Measurements from ENCODE around the gene AGPS. TPM values are rescaled to one million over a fixed set of nuclear protein-coding genes. Genes with fewer than 3 reads are reported as not detected.

The AGPS gene
- total RNA-seq, 1 experiment from 2014 or later, result 60.9 TPM

DNA sequence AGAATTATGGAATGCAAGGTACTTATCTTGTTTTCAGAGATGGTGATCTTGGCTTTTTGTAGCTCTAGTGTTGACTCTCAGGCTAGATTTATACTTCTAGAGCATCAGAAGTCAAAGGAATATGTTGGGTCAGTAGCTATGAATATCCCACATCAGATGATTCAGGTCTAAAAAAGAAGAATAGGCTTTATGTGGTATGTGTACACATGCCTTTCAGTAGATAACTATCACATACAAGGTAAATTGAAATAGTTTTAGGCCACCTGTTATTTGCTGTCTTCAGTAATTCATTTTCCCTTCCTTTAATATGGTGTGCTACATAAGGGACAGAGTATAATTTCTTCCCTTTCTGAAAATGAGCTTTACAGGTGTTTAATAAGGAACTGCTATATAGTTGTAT lies 142.4 kb downstream of the AGPS start:
- H3K27me3 ChIP-seq (ENCODE audit: insufficient read depth, low read length), result no peaks in the 10 kb centered on the region
- H2BK5ac ChIP-seq (ENCODE audit: insufficient read length, low read length), result no peak overlapping the region
- no peaks in the 10 kb centered on the region for H3K9me3 ChIP-seq (ENCODE audit: control insufficient read depth, low read depth, low read length)
- no peak overlapping the region for H4K91ac ChIP-seq (ENCODE audit: insufficient read length, low read depth, low read length)
- no peak for DNase-seq
- H3K4me2 ChIP-seq (ENCODE audit: insufficient read depth, insufficient read length, low read length), result no peak overlapping the region
- H3K23ac ChIP-seq (ENCODE audit: insufficient read length, low read depth, low read length), result no peak overlapping the region
- TF ChIP-seq, protein P1, sequence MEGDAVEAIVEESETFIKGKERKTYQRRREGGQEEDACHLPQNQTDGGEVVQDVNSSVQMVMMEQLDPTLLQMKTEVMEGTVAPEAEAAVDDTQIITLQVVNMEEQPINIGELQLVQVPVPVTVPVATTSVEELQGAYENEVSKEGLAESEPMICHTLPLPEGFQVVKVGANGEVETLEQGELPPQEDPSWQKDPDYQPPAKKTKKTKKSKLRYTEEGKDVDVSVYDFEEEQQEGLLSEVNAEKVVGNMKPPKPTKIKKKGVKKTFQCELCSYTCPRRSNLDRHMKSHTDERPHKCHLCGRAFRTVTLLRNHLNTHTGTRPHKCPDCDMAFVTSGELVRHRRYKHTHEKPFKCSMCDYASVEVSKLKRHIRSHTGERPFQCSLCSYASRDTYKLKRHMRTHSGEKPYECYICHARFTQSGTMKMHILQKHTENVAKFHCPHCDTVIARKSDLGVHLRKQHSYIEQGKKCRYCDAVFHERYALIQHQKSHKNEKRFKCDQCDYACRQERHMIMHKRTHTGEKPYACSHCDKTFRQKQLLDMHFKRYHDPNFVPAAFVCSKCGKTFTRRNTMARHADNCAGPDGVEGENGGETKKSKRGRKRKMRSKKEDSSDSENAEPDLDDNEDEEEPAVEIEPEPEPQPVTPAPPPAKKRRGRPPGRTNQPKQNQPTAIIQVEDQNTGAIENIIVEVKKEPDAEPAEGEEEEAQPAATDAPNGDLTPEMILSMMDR (conservative IDR thresholded peaks at IDR 0.05), result no peak
- H2BK20ac ChIP-seq (ENCODE audit: low read depth, low read length, poor library complexity, severe bottlenecking), result no peak overlapping the region
- H3K4me1 ChIP-seq (ENCODE audit: insufficient read depth, low read length), result peaks cover 7% of the 10 kb centered on the region; the same call in 1 of the 2 replicates
- H4K5ac ChIP-seq (ENCODE audit: insufficient read length, low read depth, low read length), result no peak overlapping the region
- no peak overlapping the region for H3K4ac ChIP-seq (ENCODE audit: low read depth, low read length)
- no peak overlapping the region for H2AFZ ChIP-seq (ENCODE audit: low read length)
- no peaks in the 10 kb centered on the region for H4K20me1 ChIP-seq (ENCODE audit: control insufficient read depth, insufficient read depth, insufficient read length)
- H3K79me1 ChIP-seq (ENCODE audit: insufficient read depth, low read depth, low read length, poor library complexity, severe bottlenecking), result no peaks in the 10 kb centered on the region
- H3K14ac ChIP-seq (ENCODE audit: insufficient read depth, low read length), result no peak overlapping the region
- H2BK12ac ChIP-seq (ENCODE audit: insufficient read length, low read depth, low read length), result no peak overlapping the region
- Mint-ChIP-seq H3K4me3 (no peak overlapping the region), H3K4me1 (peaks cover 16 to 31% of the 10 kb centered on the region in 2 experiments), H3K9me3 (peaks cover 0 to 2% of the 10 kb centered on the region in 2 experiments; a peak in 2 of 5 replicates), H3K27me3 (ENCODE audit: low read depth) (no peaks in the 10 kb centered on the region), H3K27ac (no peak overlapping the region), H3K36me3 (ENCODE audit: insufficient read depth in 1 of 3, low read depth in 3 of 3) (peaks cover 0 to 6% (median 3%) of the 10 kb centered on the region in 3 experiments; a peak in 2 of 7 replicates)
- H3K9ac ChIP-seq (ENCODE audit: extremely low read depth, insufficient read length, low read length), result no peak overlapping the region
- no peaks in the 10 kb centered on the region for H3K79me2 ChIP-seq (ENCODE audit: insufficient read depth, low read length)
- H3K27ac ChIP-seq (ENCODE audit: insufficient read length, low read depth, low read length), result no peak overlapping the region
- no peak overlapping the region for H4K8ac ChIP-seq (replicated peaks; ENCODE audit: insufficient read length, low read depth, low read length)
- H2BK120ac ChIP-seq (ENCODE audit: low read depth, low read length, poor library complexity, severe bottlenecking), result no peak overlapping the region
- H3K18ac ChIP-seq (ENCODE audit: insufficient read length, low read depth, low read length), result no peak overlapping the region
- no peak overlapping the region for H3T11ph ChIP-seq (ENCODE audit: low read length)
- H3K56ac ChIP-seq (ENCODE audit: insufficient read length, low read depth, low read length), result no peak overlapping the region
- H2AK5ac ChIP-seq (ENCODE audit: insufficient read length, low read length), result no peak overlapping the region
- no peak overlapping the region for H2BK15ac ChIP-seq (ENCODE audit: low read depth, low read length)
- H3K23me2 ChIP-seq (ENCODE audit: insufficient read length, low read depth, low read length, poor library complexity, severe bottlenecking), result no peaks in the 10 kb centered on the region
